ENCODE results near the gene PTPN12. TPM values are rescaled to one million over a fixed set of nuclear protein-coding genes. Genes with fewer than 3 reads are reported as not detected.
"Not testable (repeated sequence)": the region's sequence is repeated elsewhere in the genome, so short reads cannot be mapped to it uniquely, and the experiment has no call there.

PTPN12 gene
- total RNA-seq, 1 donor from 2014 or later: 54.9 TPM

DNA sequence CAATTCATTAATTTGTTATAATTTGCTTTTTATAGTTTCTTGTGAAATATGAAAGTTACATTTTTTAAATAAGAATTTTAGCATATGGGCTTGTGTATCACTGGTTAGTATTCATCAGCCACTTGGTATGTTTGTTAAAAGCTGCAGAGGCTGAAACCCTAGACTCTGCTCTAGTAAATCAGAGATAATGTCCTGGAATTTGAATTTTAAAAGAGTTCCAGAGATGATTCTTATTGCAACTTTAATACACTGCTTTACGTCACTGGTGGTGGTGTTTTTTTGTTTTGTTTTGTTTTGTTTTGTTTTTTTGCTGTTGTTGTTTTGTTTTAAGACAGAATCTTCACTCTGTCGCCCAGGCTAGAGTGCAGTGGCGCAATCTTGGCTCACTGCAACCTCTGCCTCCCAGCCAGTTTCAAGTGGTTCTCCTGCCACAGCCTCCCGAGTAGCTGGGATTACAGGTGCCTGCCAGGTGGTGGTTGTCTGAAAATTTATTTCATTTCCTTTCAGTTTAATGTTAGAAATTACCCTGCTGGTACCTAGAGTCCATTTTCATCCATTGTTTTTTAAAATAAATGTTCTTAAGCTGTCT, 43.8 kb downstream of the PTPN12 start:
- no peak for ATAC-seq

DNA sequence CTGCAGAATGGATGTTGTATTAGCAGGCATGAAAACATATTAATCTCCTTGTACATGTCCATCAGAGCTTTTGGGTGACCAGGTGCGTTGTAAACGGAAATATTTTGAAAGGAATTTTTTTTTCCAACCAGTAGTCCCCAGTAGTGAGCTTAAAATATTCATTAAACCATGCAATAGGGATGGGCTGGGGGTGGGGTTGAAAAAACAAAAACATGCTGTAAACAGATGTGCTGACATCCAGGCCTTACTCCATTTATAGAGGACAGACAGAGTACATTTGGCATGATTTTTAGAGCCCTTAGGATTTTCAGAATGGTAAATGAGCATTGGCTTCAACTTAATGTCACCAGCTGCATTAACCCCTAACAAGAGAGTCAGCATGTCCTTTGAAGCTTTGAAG, 50.2 kb downstream of the PTPN12 start:
- no peak for ATAC-seq

DNA sequence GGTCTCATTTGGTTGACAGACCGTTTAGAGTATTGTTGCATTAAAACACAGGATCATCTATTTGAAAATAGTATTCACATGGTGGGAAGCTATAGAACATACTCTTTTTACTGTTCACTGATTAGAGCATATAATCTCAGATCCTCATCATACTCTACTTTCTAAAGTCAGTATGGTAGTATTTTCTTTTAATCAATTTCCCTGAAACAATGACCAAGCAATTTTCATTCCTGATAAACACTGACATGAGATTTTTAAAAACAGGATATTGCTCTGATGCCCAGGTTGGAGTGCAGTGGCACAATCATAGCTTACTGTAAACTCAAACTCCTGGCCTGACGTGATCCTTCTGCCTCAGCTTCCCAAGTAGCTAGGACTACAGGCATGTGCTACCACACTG, 63.9 kb downstream of the PTPN12 start:
- no peak for ATAC-seq

DNA sequence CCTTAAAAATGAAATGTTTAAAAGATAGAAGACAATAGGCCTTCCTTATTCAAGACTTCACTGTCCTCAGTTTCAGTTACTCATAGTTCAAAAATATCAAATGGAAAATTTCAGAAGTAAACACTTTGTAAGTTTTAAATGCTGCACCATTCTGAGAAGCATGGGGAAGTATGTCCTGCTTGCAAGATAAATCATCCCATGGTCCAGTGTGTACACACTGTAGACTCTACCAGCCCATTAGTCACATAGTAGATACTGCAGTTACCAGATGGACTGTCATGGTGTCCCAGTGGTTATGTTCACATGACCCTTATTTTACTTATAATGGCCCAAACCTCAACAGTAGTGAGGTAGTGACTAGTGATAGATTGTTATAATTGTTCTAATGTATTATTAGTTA, 69.5 kb downstream of the PTPN12 start:
- no peak for ATAC-seq

DNA sequence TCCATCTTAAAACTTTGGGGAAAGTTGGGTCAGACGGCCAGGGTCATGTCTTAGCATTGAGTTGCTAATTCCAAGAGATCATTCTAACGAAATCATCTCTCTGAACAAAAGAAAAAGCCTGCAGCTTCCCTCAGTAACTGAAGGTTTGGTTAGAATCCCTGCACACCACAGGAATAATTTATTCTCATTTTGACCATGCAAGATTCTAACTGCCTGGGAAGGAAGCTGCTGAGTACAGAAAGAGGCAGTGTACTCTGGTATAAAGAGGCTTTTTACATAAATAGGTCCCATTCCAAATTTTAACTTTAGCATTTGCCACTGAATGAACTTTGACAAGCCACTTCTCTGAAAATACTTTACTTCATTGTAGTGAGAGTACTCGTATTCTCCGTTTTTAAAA, 82.2 kb downstream of the PTPN12 start:
- ATAC-seq: no peak

DNA sequence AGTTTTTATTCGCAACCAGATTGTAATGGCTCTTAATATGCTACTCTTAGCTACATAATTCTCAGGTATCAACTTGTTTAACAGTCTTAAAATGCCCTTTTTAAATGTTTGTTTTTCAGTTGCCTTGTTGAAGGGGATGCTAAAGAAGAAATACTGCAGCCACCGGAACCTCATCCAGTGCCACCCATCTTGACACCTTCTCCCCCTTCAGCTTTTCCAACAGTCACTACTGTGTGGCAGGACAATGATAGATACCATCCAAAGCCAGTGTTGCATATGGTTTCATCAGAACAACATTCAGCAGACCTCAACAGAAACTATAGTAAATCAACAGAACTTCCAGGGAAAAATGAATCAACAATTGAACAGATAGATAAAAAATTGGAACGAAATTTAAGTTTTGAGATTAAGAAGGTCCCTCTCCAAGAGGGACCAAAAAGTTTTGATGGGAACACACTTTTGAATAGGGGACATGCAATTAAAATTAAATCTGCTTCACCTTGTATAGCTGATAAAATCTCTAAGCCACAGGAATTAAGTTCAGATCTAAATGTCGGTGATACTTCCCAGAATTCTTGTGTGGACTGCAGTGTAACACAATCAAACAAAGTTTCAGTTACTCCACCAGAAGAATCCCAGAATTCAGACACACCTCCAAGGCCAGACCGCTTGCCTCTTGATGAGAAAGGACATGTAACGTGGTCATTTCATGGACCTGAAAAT, 89.7 kb downstream of the PTPN12 start:
- ATAC-seq: no peak

DNA sequence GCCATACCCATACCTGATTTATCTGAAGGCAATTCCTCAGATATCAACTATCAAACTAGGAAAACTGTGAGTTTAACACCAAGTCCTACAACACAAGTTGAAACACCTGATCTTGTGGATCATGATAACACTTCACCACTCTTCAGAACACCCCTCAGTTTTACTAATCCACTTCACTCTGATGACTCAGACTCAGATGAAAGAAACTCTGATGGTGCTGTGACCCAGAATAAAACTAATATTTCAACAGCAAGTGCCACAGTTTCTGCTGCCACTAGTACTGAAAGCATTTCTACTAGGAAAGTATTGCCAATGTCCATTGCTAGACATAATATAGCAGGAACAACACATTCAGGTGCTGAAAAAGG, 90.2 kb downstream of the PTPN12 start:
- no peak for ATAC-seq

DNA sequence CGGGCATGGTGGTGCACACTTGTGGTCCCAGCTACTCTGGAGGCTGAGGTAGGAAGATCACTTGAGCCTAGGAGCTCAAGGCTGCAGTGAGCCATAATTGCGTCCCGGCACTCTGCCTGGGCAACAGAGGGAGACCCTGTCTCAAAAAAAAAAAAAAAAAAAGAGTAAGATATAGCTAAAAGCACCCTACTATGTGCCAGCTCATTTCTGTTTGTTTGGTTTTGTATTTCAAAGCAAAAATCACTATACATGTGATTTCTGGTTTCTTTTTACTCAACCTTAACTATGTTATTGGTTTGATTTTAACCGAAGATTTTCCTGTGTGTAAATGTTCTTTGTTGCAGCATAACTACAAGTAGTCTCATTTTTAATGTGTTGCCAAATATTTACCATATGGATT, 92.7 kb downstream of the PTPN12 start:
- ATAC-seq: no peak

DNA sequence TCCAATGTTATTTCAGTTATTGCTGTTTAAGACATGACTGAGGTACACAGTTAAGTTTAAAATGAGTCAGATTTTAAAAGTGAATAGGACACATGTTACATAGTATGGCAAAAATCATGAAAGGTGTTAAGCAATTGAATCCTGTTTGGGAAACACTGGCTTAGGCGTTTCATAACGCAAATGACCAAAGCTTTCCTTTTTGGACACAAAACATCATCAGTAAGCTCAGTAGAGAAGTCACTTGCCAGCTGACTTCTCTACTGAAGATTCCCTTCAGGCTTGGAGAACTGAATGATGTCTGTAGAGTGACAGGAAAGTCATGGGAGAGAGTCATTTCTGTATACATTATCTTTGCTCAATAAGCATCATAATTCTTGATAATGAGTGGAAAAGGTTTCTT, 94.7 kb downstream of the PTPN12 start:
- no peak for ATAC-seq

DNA sequence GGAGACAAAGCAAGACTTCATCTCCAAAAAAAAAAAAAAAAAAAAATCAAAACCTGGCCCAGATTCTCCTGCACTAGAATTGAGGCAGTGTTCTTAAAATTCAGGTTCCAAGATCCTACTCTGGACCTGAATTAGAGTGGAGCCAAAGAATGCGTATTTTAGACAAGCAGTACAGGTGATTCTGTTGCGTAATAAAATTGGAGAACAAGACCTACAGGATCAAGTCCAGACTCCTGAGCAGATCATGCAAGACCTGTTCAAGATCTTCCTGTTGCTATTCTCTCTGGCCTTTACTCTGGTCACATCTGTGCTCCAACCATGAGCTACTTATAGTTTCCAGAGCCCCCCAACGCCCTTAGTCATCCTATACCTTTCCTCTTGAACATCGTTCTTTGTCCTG, 107.7 kb downstream of the PTPN12 start:
- ATAC-seq: peak; percentile 85

DNA sequence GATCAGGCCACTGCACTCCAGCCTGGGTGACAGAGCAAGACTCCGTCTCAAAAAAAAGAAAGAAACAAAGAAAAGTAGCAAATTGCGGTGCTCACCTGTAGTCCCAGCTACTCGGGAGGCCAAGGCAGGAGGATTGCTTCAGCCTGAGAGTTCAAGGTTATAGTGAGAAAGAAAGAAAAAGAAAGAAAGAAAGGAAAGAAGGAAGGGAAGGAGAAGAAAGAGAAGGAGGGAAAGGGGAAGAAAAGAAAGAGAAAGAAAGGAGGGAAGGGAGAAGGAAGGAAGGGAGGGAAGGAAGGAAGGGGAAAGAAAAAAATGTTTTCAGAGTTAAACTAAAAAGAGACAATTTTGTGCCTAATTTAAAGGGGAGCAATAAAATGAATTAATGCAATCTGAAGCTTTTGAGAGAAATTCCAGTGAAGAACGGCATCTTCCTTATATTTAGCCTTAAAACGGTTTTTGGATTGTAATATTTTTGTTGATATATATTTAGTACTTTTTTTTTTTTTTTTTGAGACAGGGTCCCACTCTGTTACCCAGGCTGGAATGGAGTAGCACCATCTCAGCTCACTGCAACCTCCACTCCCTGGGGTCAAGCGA, 111.7 kb downstream of the PTPN12 start:
- no peak for ATAC-seq

DNA sequence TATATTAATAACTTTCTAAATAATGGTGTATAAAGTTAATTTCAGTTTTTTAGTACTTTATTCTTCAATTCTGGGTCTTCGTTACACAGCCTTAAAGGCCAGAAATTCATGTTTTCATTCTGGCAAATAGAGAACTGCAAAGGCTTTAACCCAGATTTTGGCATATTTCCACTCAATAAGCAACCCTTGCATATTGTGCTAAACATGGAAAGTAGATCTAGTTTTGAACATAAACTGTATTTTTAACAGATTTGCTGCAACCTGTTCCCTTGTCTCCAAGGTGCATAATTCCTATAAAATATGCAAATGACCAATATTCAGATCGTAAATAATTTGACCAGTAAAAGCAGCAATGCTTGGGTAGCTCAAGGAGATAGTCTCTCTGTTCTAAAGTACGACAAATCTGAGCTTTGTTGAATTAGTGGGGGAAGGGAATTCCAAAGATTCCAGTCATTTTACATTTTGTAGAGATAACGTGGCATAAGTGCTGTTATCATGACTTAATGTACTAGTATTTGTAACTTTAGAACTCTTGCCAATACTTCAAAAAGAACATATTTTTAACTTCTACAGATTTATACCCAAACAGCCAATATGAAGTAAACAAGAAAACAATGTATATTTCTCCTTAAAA, 112.7 kb downstream of the PTPN12 start:
- ATAC-seq: no peak

DNA sequence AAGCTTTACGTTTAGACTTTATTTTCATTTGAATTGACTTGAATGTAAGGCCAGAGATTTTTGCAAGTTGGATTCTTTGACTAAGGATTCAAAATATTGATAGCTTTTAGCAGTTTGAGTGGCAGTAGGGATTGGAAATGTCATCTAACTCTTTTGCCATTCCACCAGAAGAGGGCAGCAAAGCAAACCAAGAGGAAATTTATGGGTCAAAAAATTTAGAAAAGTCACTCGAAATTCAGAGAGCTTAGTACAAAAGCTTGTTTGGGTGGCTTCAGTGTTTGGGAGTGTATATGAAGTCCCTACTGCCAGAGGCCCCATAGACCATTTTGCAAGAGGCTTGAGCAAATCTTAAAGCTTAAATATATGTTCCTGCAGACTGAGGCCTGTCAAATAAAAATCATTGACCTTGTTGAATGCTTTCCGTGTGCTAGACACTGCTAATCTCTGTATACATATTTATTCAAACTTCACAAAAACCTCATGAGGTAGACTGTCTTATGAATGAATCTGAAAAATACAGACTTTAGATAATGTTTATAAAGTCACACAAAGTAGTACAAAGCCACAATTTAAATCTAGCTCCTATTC, 114.6 kb downstream of the PTPN12 start:
- no peak for ATAC-seq

DNA sequence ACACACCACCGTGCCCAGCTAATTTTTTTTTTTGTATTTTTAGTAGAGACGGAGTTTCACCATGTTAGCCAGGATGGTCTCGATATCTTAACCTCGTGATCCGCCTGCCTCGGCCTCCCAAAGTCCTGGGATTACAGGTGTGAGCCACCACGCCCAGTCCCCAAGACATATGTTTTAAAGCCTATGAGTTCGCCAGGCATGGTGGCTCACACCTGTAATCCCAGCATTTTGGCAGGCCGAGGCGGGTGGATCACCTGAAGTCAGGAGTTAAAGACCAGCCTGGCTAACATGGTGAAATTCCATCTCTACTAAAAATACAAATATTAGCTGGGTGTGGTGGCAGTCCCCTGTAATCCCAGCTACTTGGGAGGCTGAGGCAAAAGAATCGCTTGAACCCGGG, 115.7 kb downstream of the PTPN12 start:
- ATAC-seq: not testable (repeated sequence)

DNA sequence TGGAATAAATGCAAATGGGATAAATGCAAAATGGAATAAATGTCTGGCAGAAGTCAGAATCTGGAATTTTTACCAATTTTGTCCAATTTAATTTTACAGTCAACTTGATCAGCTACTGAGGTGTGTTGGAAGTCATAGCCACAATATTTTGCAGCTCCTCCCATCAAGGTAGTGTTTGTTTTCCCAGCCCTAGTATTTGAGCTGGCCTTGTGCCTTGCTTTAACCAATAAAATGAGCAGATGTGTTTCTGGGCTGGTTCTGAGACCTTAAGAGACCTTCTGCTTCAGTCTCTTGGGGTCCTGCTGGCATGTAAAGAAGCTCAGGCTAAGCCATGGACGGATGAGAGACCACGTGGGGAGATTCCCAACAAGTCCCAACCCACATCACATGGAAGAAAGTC, 116.5 kb downstream of the PTPN12 start:
- no peak for ATAC-seq

DNA sequence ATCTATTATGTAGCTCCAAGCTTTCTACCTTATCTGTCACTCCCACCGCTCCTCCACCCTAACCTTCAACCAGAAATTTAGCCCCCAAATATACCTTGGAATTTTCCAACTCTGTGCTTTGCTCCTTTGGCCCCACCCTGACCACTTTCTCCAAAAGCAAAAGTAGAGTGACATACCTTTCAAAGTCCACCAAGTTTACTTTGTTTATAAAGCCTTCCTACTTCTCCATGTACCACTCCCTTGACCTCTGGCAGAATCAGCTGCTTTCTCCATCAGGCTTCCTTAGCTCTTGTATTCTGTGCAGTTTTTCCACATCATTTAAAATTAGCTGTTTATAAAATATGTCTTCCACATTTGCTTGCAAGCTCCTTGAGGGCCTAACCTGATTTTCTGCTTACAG, 118.3 kb downstream of the PTPN12 start:
- ATAC-seq: no peak

DNA sequence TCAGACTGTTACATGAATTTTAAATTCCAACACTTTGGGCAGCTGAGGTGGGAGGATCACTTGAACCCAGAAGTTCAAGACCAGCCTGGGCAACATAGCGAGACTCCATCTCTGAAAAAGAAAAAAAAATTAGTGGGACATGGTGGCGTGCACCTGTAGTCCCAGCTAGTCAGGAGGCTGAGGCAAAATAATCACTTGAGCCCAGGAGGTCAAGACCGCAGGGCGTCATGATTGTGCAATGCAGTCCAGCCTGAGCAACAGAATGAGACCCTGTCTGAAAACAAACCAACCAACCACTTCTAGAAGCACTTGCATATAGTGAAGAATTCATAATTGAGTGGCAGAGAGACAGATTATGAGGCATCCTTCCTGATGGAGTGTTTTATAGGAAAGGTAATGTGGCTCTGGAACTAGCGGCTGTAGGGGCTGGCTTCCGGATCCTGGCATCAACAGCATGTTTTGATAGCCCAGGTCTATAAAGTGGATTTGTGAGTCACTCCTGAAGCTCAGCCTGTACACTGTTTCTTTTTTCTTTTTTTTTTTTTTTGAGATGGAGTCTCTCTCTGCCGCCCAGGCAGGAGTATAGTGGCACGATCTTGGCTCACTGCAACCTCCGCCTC, 118.9 kb downstream of the PTPN12 start:
- ATAC-seq: no peak

DNA sequence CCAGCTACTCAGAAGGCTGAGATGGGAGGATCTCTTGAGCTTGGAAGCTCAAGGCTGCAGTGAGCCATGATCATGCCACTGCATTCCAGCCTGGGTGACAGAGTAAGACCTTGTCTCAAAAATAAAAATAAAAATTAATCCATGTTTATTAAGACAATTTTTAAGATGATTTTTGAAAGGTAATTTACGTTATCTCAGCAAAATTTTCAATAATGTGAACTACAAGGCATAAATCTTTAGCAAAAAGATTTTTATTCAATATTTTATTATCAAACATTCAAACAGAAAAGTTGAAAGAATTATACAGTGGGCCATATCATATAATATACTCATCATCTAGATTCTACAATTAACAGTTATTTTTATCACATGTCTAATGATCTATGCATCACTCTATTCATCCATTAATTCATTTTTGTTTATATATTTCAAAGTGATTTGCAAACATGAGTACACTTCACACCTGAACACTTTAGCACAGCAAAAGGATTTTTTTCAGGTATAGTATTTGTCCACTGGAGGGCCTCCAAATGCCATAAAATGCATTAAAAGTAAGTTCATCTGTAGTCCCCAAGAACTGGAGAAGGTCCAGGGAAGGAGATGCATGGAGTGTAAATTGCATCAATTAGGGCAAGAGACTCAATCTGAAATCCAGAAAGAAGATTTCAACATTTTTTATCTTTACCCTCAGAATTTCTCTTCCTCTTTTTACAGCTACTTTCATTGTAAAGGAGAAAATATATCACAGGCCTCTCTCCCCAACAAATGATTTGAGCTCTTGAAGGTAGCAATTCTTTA, 120.5 kb downstream of the PTPN12 start:
- ATAC-seq: peak; percentile 60

DNA sequence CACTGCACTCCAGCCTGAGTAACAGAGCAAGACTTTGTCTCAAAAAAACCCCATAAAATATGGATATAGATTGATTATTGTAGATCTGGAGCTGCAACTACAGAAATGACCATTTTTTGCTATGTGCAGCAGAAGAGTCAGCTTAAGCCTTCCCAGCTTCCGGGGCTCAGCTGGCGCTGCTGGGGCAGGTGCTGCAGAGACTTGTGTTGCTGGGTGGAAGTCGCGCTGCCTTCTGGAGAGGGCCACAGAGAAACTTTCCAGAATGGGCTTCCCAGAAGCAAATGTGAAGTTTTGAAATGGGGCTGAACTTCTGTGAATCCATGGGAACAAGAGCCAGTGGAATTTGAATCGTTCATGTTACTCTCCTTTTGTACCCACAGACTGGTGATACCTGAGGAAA, 121.8 kb downstream of the PTPN12 start:
- ATAC-seq: no peak

DNA sequence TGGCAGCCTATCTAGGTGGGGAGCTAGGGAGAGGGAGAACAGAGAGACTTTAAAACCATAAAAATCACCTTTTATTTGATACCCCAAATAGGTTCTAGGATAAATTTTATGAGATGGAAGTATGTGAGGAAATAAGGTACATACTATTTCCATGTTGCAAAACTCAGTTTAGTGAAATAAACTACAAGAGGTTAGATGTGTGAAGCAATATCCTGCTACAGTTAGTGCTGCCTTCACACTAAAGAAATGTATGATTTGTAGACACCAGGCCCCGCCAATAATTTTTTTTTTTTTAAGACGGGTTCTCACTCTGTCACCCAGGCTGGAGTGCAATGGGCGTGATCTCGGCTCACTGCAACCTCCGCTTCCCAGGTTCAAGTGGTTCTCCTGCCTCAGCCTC, 124.7 kb downstream of the PTPN12 start:
- no peak for ATAC-seq

DNA sequence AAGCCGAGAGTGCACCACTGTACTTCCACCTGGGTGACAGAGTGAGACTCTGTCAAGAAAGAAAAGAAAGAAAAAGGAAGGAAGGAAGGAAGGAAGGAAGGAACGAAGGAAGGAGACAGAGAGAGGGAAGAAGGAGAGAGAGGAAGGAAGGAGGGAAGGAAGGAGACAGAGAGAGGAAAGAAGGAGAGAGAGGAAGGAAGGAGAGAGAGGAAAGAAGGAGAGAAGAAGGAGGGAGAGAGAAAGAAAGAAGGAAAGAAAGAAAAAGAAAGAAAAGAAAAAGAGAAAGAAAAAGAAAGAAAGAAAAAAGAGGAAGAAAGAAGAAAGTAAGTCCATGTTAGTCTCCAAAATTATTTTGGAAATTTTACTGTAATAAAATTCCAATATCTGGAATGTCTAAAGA, 125.8 kb downstream of the PTPN12 start:
- ATAC-seq: no peak

DNA sequence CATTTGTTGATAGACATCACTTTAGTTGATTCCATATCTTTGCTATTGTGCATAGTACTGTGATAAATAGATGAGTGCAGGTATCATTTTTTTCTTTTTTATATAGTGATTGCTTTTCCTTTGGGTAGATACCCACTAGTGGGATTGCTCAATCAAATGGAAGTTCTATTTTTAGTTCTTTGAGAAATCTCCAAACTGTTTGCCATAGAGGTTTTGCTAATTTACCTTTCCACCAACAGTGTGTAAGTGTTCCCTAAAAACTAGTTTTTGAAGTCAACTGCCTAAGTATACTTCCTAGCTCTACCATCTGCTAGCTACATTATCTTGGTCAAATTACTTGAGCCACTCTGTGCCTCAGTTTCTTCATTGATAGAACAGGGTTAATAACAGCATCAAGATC, 127.6 kb downstream of the PTPN12 start:
- ATAC-seq: no peak

Measured in esophagus mucosa (tissue), 1 donor.